Hepatocyte (in vitro differentiated cells): ENCODE data around the gene SPSB4.

Experiments used
- EZH2 ChIP-seq: fragments of 200-600 bp; sonication (generic); IDR thresholded peaks from 2 replicates; pipeline ENCODE4 v1.6.1; 2016; ENCODE audit warnings: antibody characterized with exemption, mild to moderate bottlenecking, borderline replicate concordance
- EZH2phosphoT487 ChIP-seq: fragments of 200-600 bp; sonication (generic); IDR thresholded peaks from one replicate; pipeline ENCODE4 v1.6.1; 2018; ENCODE audit warnings: antibody characterized with exemption, mild to moderate bottlenecking, low read depth, moderate library complexity; ENCODE audit not compliant: unreplicated experiment, severe bottlenecking
- TF ChIP-seq, protein P1 (sequence below): fragments of 200-600 bp; sonication (generic); IDR thresholded peaks from 2 replicates; pipeline ENCODE4 v1.5.1; 2016; ENCODE audit warnings: antibody characterized with exemption, mild to moderate bottlenecking; ENCODE audit not compliant: poor library complexity

DNA sequence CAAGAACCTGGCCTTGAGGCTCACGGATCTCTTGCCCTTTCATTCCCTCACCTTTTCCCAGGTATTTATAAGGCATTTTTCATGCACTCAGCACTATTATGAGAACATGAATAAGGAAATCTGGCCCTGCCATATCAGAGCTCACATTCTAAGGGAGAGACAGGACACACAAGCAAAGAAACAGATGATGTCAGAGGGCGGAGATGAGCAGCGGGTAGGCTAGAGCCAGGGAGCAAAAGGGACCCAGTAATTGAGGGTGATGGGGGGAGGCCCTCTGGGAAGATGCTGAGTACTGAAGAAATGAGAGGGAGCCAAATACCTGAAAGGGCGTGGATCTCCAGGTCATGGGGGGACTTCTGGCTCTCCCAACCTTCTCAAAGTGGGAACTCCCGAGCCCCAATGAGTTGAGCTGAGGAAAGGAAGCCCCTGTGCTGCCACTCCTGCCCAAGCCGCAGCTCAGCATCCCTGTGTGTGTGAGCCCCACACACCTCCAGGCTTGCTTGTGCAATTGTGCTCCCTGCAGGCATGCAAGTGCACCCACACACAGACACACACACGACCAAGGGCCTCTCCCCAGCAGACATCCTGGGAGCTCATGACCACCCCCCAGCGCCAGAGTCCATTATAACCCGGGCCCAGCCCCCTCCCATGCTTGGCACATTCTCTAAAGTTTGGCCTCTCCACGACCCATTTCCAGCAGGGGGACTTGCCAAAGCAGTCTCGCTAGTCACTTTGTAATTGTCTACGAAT lies 99.1 kb downstream of the SPSB4 start:
- TF ChIP-seq EZH2phosphoT487 (no peak), EZH2 (no peak)
- TF ChIP-seq, protein P1, sequence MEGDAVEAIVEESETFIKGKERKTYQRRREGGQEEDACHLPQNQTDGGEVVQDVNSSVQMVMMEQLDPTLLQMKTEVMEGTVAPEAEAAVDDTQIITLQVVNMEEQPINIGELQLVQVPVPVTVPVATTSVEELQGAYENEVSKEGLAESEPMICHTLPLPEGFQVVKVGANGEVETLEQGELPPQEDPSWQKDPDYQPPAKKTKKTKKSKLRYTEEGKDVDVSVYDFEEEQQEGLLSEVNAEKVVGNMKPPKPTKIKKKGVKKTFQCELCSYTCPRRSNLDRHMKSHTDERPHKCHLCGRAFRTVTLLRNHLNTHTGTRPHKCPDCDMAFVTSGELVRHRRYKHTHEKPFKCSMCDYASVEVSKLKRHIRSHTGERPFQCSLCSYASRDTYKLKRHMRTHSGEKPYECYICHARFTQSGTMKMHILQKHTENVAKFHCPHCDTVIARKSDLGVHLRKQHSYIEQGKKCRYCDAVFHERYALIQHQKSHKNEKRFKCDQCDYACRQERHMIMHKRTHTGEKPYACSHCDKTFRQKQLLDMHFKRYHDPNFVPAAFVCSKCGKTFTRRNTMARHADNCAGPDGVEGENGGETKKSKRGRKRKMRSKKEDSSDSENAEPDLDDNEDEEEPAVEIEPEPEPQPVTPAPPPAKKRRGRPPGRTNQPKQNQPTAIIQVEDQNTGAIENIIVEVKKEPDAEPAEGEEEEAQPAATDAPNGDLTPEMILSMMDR: no peak
